ENCODE results near the gene STRA6. TPM values are rescaled to one million over a fixed set of nuclear protein-coding genes. Genes with fewer than 3 reads are reported as not detected.

Gene STRA6
- total RNA-seq, 1 experiment from 2014 or later, result 0.29 TPM

- Histone ChIP-seq H3K9me2 (replicated peaks; ENCODE audit: low read length) (no peaks in the 10 kb centered on the region), H4K20me1 (ENCODE audit: low read length) (no peaks in the 10 kb centered on the region), H3K9me3 (ENCODE audit: low read length) (no peaks in the 10 kb centered on the region), H3K36me3 (ENCODE audit: low read depth, low read length) (no peaks in the 10 kb centered on the region), H3K4me3 (ENCODE audit: low read length) (no peak overlapping the region), H2AFZ (ENCODE audit: low read length) (no peak overlapping the region), H3K4me2 (ENCODE audit: low read length) (no peak overlapping the region), H3K9ac (ENCODE audit: low read length) (no peak overlapping the region), H3K79me2 (ENCODE audit: low read length) (no peaks in the 10 kb centered on the region), H3F3A (ENCODE audit: low read length, unreplicated experiment) (no peaks in the 10 kb centered on the region), H3K27ac (ENCODE audit: low read length) (no peak overlapping the region), H3K4me1 (ENCODE audit: insufficient read depth, low read length) (peaks cover 66% of the 10 kb centered on the region), H3K27me3 (ENCODE audit: low read length) (no peaks in the 10 kb centered on the region)
- ChIA-PET POLR2A (ENCODE audit: unreplicated experiment) (no interaction called here), CTCF (no interaction called here)
- TF ChIP-seq EZH2phosphoT487 (IDR thresholded peaks at IDR 0.05; ENCODE audit: borderline replicate concordance, low read length) (no peak), CTCF (conservative IDR thresholded peaks at IDR 0.05; ENCODE audit: low read depth, low read length) (no peak), EZH2 (IDR thresholded peaks at IDR 0.05; ENCODE audit: low read length, unreplicated experiment) (no peak)
- BruUV-seq (replicated peaks), result no TSS peak
- intact Hi-C loops (cut with micrococcal nuclease), result no loop called here
- ATAC-seq (no peak), DNase-seq (no peak)
These were observed 3.3 kb downstream of the STRA6 start for GRCh38 chr15:74199297-74199652.

- intact Hi-C loops (cut with micrococcal nuclease), result no loop called here
- Histone ChIP-seq H3K4me1 (ENCODE audit: insufficient read depth, low read length) (peaks cover 83% of the 10 kb centered on the region), H3K79me2 (ENCODE audit: low read length) (no peaks in the 10 kb centered on the region), H3K36me3 (ENCODE audit: low read depth, low read length) (no peaks in the 10 kb centered on the region), H4K20me1 (ENCODE audit: low read length) (no peaks in the 10 kb centered on the region), H3K4me2 (ENCODE audit: low read length) (no peak overlapping the region), H3F3A (ENCODE audit: low read length, unreplicated experiment) (peaks cover 5% of the 10 kb centered on the region), H3K9ac (ENCODE audit: low read length) (no peak overlapping the region), H3K27ac (ENCODE audit: low read length) (no peak overlapping the region), H3K4me3 (ENCODE audit: low read length) (no peak overlapping the region), H3K27me3 (ENCODE audit: low read length) (no peaks in the 10 kb centered on the region), H3K9me3 (ENCODE audit: low read length) (no peaks in the 10 kb centered on the region), H3K9me2 (replicated peaks; ENCODE audit: low read length) (no peaks in the 10 kb centered on the region), H2AFZ (ENCODE audit: low read length) (no peak overlapping the region)
- POLR2A ChIA-PET (ENCODE audit: unreplicated experiment), result no interaction called here
- DNase-seq (no peak), ATAC-seq (no peak)
- CTCF ChIA-PET, result no interaction called here
- BruUV-seq (replicated peaks), result no TSS peak
- no peak for TF ChIP-seq EZH2 (IDR thresholded peaks at IDR 0.05; ENCODE audit: low read length, unreplicated experiment)
- no peak for TF ChIP-seq EZH2phosphoT487 (IDR thresholded peaks at IDR 0.05; ENCODE audit: borderline replicate concordance, low read length)
- no peak for TF ChIP-seq CTCF (conservative IDR thresholded peaks at IDR 0.05; ENCODE audit: low read depth, low read length)
These were observed 5.2 kb downstream of the STRA6 start for GRCh38 chr15:74197176-74197965.

GRCh38 chr15:74196175-74196574 is 6.4 kb downstream of the STRA6 start:
- intact Hi-C loops (cut with micrococcal nuclease), result no loop called here
- DNase-seq (peak; percentile 88), ATAC-seq (peak; percentile 56)
- BruUV-seq (replicated peaks), result no TSS peak
- Histone ChIP-seq H3K27ac (ENCODE audit: low read length) (peak overlapping the region; percentile 42), H3K27me3 (ENCODE audit: low read length) (no peaks in the 10 kb centered on the region), H2AFZ (ENCODE audit: low read length) (no peak overlapping the region), H3K4me1 (ENCODE audit: insufficient read depth, low read length) (peaks cover 72% of the 10 kb centered on the region), H3F3A (ENCODE audit: low read length, unreplicated experiment) (peaks cover 5% of the 10 kb centered on the region), H3K4me2 (ENCODE audit: low read length) (peak overlapping the region; percentile 21), H4K20me1 (ENCODE audit: low read length) (no peaks in the 10 kb centered on the region), H3K9me3 (ENCODE audit: low read length) (no peaks in the 10 kb centered on the region), H3K36me3 (ENCODE audit: low read depth, low read length) (no peaks in the 10 kb centered on the region), H3K4me3 (ENCODE audit: low read length) (no peak overlapping the region), H3K9me2 (replicated peaks; ENCODE audit: low read length) (no peaks in the 10 kb centered on the region), H3K79me2 (ENCODE audit: low read length) (no peaks in the 10 kb centered on the region), H3K9ac (ENCODE audit: low read length) (no peak overlapping the region)
- POLR2A ChIA-PET (ENCODE audit: unreplicated experiment), result no interaction called here
- CTCF ChIA-PET, result no interaction called here
- TF ChIP-seq CTCF (conservative IDR thresholded peaks at IDR 0.05; ENCODE audit: low read depth, low read length) (no peak), EZH2phosphoT487 (IDR thresholded peaks at IDR 0.05; ENCODE audit: borderline replicate concordance, low read length) (no peak), EZH2 (IDR thresholded peaks at IDR 0.05; ENCODE audit: low read length, unreplicated experiment) (no peak)
